GM12875 (cell line): ENCODE data around the gene FBLIM1.

Experiments used
- H3K4me3 ChIP-seq: one replicate; pipeline ENCODE4 v1.5.1; 2011; ENCODE audit warnings: low read depth, low read length, control low read depth
- TF ChIP-seq, protein P1 (sequence below): IDR thresholded peaks from 2 replicates; pipeline ENCODE4 v1.5.1; 2011; ENCODE audit warnings: low read depth, mild to moderate bottlenecking, control low read depth, inconsistent platforms, low read length, moderate library complexity, borderline replicate concordance; ENCODE audit not compliant: insufficient read depth

Gene FBLIM1

DNA sequence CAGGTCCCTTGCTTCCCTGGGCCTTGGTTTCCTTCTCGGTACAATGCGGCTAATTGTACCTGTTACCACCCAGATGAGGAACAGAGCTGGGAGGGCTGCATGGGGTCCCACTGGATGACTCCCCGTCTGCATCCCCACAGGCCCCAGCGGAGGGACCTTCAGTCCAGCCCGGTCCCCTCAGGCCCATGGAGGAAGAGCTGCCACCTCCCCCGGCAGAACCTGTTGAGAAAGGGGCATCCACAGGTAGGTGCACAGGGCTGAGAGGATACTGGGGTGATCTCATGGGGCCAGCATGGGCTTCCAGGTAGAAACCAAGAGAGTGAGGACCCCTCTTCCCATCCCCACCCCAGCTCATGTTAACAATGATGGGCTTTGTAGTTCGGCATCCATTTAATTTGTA is 9.8 kb downstream of the FBLIM1 start:
- TF ChIP-seq, protein P1, sequence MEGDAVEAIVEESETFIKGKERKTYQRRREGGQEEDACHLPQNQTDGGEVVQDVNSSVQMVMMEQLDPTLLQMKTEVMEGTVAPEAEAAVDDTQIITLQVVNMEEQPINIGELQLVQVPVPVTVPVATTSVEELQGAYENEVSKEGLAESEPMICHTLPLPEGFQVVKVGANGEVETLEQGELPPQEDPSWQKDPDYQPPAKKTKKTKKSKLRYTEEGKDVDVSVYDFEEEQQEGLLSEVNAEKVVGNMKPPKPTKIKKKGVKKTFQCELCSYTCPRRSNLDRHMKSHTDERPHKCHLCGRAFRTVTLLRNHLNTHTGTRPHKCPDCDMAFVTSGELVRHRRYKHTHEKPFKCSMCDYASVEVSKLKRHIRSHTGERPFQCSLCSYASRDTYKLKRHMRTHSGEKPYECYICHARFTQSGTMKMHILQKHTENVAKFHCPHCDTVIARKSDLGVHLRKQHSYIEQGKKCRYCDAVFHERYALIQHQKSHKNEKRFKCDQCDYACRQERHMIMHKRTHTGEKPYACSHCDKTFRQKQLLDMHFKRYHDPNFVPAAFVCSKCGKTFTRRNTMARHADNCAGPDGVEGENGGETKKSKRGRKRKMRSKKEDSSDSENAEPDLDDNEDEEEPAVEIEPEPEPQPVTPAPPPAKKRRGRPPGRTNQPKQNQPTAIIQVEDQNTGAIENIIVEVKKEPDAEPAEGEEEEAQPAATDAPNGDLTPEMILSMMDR: no peak

DNA sequence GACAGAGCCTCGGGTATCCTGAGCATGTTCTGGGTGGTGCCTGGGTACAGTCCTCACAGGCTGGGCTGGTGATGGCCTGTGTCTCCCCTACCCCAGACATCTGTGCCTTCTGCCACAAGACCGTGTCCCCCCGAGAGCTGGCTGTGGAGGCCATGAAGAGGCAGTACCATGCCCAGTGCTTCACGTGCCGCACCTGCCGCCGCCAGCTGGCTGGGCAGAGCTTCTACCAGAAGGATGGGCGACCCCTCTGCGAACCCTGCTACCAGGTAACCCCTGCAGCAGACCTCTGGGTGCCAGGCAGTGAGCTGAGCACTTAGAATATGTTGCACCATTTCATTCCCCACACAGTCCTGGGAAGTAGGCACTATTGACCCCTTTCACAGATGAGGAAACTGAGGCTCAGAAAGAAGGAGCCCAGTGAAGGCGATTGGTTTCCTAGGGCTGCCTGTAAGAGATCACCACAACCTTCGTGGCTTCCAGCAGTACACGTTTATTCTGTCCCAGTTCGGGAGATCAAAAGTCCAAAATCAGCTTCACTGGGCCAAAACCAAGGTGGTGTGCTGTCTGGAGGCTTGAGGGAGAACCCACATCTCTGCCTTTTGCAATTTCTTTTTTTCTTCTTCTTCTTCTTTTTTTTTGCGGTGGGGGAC is 11.8 kb downstream of the FBLIM1 start:
- TF ChIP-seq, protein P1: no peak
- no peak overlapping the region for H3K4me3 ChIP-seq

More for the DNA sequence above, 9.8 kb downstream of the FBLIM1 start:
- no peak overlapping the region for H3K4me3 ChIP-seq

DNA sequence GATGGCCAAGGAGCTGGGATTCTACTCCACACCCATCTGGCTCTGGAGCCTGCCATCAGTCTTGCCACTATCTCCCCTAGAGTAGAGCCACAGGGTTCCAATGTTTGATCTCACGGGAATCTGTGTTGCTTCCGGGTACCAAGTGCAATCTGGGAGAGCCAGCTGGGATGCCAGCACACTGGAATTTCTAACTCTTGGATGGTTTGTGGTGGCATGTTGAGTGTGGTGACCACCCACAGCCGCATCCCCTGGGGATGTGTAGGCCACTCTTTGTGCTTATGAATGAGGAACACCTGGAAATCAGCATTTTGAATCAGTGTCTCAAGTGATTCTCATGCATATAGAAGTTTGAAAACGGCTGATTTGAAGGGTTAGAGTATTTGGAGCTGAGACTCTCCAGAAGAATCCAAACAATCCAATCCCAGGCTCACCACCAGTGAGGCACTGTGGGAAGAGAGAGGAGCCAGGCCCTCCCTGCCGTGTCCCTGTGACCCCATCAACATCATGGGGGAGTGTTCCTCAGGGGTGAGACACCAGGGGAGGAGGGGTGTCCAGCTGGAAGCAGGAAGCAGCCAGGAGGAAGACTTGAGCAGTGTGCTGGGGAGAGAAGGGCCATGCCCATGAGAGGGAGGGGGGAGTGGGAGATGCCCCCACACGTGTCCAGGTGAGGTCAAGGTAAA is 13.4 kb downstream of the FBLIM1 start:
- TF ChIP-seq, protein P1: no peak
- no peak overlapping the region for H3K4me3 ChIP-seq

DNA sequence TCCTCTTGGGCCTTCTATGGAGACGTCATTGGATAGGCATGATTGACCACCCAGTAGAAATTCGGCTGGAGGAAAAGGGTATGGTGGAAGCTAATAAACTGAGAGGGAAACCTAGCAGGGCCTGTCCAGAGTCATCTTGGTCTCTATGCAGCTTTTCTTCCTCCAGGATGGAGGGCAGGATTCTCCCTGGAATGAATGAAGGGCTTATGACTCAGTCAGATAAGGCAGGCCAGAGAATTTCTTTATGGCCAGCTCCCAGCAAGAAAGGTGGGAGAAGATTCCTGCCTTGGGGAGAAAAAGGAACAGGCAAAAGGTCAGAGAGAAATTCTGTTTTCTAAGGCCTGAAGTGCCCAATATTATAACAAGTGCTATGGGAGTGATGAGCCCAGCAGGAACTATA is 17.1 kb downstream of the FBLIM1 start:
- TF ChIP-seq, protein P1: no peak
- H3K4me3 ChIP-seq: no peak overlapping the region

DNA sequence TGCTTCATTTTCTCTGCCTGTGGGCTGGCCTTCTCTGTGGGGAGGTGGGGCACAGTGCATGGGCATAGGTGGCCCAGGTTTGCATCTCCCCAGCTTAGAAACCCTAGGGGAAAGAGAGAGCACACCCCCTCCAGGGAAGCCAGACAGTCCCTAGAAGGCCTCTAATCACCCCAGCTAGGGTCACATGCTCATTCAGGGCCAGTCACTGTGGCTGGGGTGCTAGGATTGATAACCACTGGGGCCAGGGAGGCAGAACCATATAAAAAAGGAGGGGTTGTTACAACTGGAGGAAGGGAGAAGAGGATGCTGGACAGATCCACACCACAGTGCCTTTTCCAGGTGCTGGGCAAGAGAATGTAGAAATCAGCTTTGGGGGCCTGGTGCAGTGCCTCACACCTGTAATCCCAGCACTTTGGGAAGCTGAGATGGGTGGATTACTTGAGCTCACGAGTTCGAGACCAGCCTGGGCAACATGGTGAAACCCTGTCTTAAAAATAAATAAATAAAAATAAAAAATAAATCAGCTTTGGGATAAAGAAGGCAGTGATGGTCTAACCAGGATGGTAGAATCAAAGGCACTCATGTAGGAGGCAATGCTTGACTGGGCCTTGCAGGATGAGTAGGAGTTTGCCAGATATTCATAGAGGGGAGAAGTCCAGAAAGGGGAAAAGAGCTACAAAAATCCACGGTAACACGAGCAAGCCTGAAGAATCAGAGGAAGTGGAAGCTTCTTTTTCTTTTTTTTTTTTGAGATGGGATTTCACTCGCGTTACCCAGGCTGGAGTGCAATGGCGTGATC is 19.5 kb downstream of the FBLIM1 start:
- H3K4me3 ChIP-seq: no peak overlapping the region
- TF ChIP-seq, protein P1: no peak

DNA sequence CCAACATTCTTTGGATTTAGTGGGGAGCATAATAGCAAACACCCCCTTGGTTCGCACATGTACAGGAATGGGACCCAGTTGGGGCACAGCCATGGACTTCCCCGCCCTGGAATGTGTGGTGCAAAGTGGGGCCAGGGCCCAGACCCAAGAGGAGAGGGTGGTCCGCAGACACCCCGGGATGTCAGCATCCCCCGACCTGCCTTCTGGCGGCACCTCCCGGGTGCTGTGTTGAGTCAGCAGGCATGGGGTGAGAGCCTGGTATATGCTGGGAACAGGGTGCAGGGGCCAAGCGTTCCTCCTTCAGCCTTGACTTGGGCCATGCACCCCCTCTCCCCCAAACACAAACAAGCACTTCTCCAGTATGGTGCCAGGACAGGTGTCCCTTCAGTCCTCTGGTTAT is 27.1 kb downstream of the FBLIM1 start:
- TF ChIP-seq, protein P1: no peak
- H3K4me3 ChIP-seq: no peak overlapping the region

DNA sequence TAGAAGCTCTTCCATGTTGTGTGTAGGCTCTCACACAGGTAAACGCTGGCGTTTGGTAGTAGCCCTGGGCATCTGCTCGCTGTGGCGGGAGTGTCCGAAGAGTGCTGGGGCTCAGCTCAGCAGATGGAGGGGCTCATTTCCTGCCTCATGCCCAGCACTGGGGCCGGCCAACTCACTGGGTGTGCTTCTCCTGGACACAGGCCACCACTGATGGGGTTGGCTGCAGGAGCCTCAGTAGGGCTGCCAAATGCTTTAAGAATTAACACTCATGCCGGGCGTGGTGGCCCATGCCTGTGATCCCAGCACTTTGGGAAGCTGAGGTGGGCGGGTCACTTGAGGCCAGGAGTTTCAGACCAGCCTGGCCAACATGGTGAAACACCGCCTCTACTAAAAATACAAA is 28.0 kb downstream of the FBLIM1 start:
- TF ChIP-seq, protein P1: no peak
- no peak overlapping the region for H3K4me3 ChIP-seq
